HG02943 (cell line): Measurements from ENCODE around the gene CCDC27.
A peak's percentile ranks its signal among the peaks of the same experiment; 100 is the strongest.
"Not testable (repeated sequence)": the region's sequence is repeated elsewhere in the genome, so short reads cannot be mapped to it uniquely, and the experiment has no call there.

Experiments used
- ATAC-seq: cut with Tn5 transposase; IDR thresholded peaks from one replicate; pipeline ENCODE4 v1.9.1; 2021; ENCODE audit warnings: mild to moderate bottlenecking, low read depth, moderate library complexity; ENCODE audit not compliant: unreplicated experiment

Gene CCDC27

GRCh38 chr1:3787745-3788605 lies 35.7 kb downstream of the CCDC27 start:
- no peak for ATAC-seq

- no peak for ATAC-seq
Observed at GRCh38 chr1:3788756-3789420, 36.6 kb downstream of the CCDC27 start.

- no peak for ATAC-seq
Observed at GRCh38 chr1:3789421-3790300, 37.4 kb downstream of the CCDC27 start.

- no peak for ATAC-seq
Observed at GRCh38 chr1:3790500-3790923, 38.3 kb downstream of the CCDC27 start.

GRCh38 chr1:3790952-3791351 lies 38.7 kb downstream of the CCDC27 start:
- no peak for ATAC-seq

- ATAC-seq = peak; percentile 18
Observed at GRCh38 chr1:3795453-3796214, 43.4 kb downstream of the CCDC27 start.

GRCh38 chr1:3796215-3797061 lies 44.2 kb downstream of the CCDC27 start, which contains the start of gene LRRC47:
TSS of gene LRRC47 (minus strand) at chr1:3796498. CDS start at chr1:3796476, 22 bp downstream.
- peak; percentile 96 for ATAC-seq

GRCh38 chr1:3799976-3800685 lies 47.9 kb downstream of the CCDC27 start:
- ATAC-seq = no peak

- not testable (repeated sequence) for ATAC-seq
Observed at GRCh38 chr1:3800795-3801194, 48.5 kb downstream of the CCDC27 start.

GRCh38 chr1:3803905-3804626 lies 51.8 kb downstream of the CCDC27 start:
- ATAC-seq = no peak

- not testable (repeated sequence) for ATAC-seq
Observed at GRCh38 chr1:3804627-3804944, 52.3 kb downstream of the CCDC27 start.

GRCh38 chr1:3805038-3805437 lies 52.8 kb downstream of the CCDC27 start:
- no peak for ATAC-seq

GRCh38 chr1:3807769-3808168 lies 55.5 kb downstream of the CCDC27 start:
- no peak for ATAC-seq

GRCh38 chr1:3809680-3810079 lies 57.4 kb downstream of the CCDC27 start:
- ATAC-seq = no peak

GRCh38 chr1:3810149-3810761 lies 58.0 kb downstream of the CCDC27 start:
- ATAC-seq = not testable (repeated sequence)

GRCh38 chr1:3811595-3811911 lies 59.3 kb downstream of the CCDC27 start:
- no peak for ATAC-seq

- ATAC-seq = no peak
Observed at GRCh38 chr1:3814065-3814464, 61.8 kb downstream of the CCDC27 start.
